Activated T-helper 17 cell treated with anti-CD3 and anti-CD28 coated beads, Interleukin-2, amount 50 U/mL, for 72 hours (primary cell): ENCODE data around the gene PEX5. TPM values are rescaled to one million over a fixed set of nuclear protein-coding genes. Genes with fewer than 3 reads are reported as not detected.
"Not testable (repeated sequence)": the region's sequence is repeated elsewhere in the genome, so short reads cannot be mapped to it uniquely, and the experiment has no call there.

Experiments
- ATAC-seq: fragments of 150-1000 bp; cut with Tn5 transposase; replicated peaks from 2 replicates; pipeline ENCODE4 v1.10.0; 2021; ENCODE audit warnings: mild to moderate bottlenecking, moderate library complexity
- H3K27ac Mint-ChIP-seq: one replicate; pipeline ENCODE4 v1.8.0; 2022; ENCODE audit warnings: mixed read lengths
- H3K27me3 Mint-ChIP-seq: one replicate; pipeline ENCODE4 v1.8.0; 2022; ENCODE audit warnings: mixed read lengths
- H3K36me3 Mint-ChIP-seq: one replicate; pipeline ENCODE4 v1.8.0; 2022; ENCODE audit warnings: low read depth, mild to moderate bottlenecking, mixed read lengths
- H3K4me1 Mint-ChIP-seq: one replicate; pipeline ENCODE4 v1.8.0; 2022; ENCODE audit warnings: mixed read lengths
- H3K4me3 Mint-ChIP-seq: one replicate; pipeline ENCODE4 v1.8.0; 2022; ENCODE audit warnings: mild to moderate bottlenecking, mixed read lengths
- H3K9me3 Mint-ChIP-seq: one replicate; pipeline ENCODE4 v1.8.0; 2022; ENCODE audit warnings: mixed read lengths
- total RNA-seq, 2 donors: library from RNA; stranded (reverse); gene quantifications; one replicate each; pipeline ENCODE4 v1.2.3, GENCODE V29; 2022

The PEX5 gene
- total RNA-seq, 2 donors from 2014 or later: 21.4 to 31.4 TPM

DNA sequence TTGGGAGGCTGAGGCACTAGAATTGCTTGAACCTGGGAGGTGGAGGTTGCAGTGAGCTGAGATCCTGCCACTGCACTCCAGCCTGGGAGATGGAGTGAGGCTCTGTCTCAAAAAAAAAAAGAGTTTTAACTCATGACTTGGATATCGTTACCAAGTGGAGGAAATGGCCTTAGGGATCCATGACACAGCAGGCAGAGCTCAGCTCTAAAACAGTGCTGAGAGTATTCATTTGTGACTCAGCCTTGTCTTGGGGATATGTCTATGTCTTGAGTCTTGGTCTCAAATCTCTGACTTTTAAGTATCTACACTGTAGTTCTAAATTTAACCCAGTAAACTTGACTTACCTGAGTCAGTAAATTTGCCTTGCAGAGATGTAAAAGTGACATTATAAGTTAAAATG, 8.8 kb upstream of the PEX5 start:
- no peak overlapping the region for H3K27ac Mint-ChIP-seq
- H3K4me1 Mint-ChIP-seq: no peaks in the 10 kb centered on the region
- H3K9me3 Mint-ChIP-seq: no peaks in the 10 kb centered on the region
- no peaks in the 10 kb centered on the region for H3K36me3 Mint-ChIP-seq
- H3K27me3 Mint-ChIP-seq: peaks cover 28% of the 10 kb centered on the region
- no peak overlapping the region for H3K4me3 Mint-ChIP-seq
- no peak for ATAC-seq

DNA sequence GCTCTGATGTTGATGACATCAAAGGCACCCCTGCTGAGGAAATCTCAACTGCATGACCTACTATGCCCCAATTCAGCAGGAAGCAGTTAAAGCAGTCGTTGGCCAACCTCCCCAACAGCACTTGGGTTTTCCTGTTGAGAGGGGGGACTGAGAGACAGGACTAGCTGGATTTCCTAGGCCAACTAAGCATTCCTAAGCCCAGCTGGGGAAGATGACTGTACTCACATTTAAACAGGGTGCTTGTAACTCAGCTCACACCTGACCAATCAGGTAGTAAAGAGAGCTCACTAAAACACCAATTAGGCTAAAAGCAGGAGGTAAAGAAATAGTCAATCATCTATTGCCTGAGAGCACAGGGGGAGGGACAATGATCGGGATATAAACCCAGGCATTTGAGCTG, 3.4 kb upstream of the PEX5 start:
- not testable (repeated sequence) for H3K27ac Mint-ChIP-seq, H3K4me1 Mint-ChIP-seq, H3K4me3 Mint-ChIP-seq, H3K9me3 Mint-ChIP-seq, H3K36me3 Mint-ChIP-seq, H3K27me3 Mint-ChIP-seq, ATAC-seq

DNA sequence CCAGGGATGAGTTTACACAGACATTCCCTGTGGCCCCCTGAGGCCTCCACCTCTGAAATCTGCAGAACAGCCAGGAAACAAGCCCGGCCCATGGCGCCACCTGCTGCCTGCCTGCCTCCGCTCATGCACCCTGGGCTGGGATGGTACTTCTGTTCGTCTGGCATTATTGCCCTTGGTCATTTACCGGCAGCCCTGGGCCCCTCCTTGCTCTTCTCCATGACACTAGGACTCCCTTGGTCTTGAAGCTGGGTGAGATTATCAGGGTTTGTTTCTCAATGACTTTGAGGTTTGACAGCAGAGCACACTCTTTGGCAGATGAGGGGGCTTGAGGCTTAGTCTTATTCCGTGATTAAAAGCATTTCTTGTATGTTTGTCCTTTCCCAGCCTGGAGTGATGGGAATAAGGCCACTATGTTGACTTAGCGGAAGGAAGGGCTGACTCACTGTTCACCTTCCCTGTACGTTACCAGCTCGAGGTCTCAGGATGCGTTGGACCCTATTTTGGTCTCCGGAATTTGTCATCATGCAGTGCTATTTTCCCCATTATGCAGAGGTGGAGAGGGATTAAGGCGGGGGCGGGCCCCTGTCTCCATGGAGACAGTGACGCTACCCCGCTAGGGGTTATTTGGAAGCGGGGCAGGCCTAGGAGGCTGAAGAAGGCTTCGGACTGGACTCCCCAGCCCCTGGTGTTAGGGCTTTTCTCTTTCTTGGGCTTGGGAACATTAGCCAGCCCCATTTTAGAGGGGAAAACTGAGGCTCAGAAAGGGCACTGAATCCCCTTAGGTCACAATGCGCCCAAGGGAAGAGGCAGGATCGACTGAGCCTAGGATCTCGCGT, 706 bp upstream of the PEX5 start:
- Mint-ChIP-seq H3K27me3 (no peaks in the 10 kb centered on the region), H3K36me3 (peaks cover 26% of the 10 kb centered on the region), H3K9me3 (no peaks in the 10 kb centered on the region), H3K4me3 (peak overlapping the region; percentile 88), H3K4me1 (peaks cover 19% of the 10 kb centered on the region), H3K27ac (peak overlapping the region; percentile 93)
- ATAC-seq: peak; percentile 73

DNA sequence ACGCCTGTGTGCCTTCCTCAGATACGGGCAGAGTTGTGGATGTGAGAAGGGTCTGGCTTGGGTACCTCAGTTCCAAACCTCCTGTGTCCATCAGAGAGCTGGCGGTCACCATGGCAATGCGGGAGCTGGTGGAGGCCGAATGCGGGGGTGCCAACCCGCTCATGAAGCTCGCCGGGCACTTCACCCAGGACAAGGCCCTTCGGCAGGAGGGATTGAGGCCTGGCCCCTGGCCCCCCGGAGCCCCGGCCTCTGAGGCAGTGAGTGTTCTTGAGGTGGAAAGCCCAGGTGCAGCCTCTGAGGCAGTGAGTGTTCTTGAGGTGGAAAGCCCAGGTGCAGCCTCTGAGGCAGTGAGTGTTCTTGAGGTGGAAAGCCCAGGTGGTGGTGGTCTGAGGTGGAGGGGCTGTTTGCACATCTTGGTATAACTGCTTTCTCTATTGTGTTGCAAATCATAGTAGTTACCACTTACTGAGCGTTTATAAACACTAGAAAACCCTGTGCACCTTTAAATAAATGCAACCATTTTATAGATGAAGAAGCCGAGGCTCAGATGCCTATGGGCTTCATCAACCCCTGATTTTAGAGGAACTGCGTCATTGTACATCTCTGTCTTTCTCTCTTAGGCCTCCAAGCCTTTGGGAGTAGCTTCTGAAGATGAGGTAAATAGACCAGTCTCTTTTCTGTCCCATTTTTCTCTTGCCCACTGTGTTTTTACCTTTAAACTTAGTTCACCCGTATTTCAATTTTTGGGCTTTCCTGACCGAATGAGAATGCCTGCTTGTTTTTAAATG, 976 bp downstream of the PEX5 start:
- Mint-ChIP-seq H3K27me3 (no peaks in the 10 kb centered on the region), H3K27ac (peak overlapping the region; percentile 13), H3K4me3 (peak overlapping the region; percentile 88), H3K36me3 (peaks cover 41% of the 10 kb centered on the region), H3K4me1 (peaks cover 25% of the 10 kb centered on the region), H3K9me3 (no peaks in the 10 kb centered on the region)
- ATAC-seq: no peak

DNA sequence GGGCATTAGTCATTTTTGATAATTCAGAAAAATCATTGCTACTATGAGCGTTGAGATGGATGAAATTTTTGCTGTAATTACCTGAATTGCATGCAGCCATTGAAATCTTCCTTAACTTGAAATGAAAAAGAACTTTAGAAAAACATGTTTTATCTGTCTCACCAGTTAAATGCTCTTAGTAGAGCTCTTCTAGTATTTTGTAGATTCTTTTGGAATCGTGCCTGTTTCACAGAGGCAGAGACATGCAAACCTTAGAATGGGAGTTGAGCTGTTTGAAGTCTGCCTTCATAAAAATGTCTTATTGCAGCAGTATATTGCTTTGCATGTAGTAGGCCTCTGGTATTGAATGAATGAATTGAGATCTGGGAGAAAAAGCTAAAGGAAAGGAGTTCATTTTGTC, 4.2 kb downstream of the PEX5 start:
- Mint-ChIP-seq H3K27ac (no peak overlapping the region), H3K4me3 (no peak overlapping the region), H3K4me1 (peaks cover 22% of the 10 kb centered on the region), H3K27me3 (no peaks in the 10 kb centered on the region), H3K9me3 (no peaks in the 10 kb centered on the region), H3K36me3 (peaks cover 55% of the 10 kb centered on the region)
- no peak for ATAC-seq

DNA sequence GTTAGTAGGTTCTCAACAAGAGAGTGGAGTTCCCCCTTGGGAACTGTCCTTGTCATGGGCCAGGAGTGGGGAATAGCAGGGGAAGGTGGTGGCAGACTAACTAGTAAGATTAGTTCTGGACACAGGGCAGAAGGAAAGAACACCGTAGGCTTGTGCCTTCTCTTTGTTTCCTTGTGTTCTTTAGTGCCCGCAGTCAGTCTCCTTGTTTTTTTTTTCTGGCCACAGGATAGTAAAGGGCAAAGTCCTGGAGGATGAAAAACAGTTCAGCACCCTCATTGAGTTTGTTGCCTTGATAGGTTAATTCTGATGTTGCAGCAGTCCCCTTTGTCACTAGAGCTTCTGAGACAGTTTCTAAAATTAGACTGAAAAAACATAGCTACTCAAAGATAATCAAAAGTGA, 8.4 kb downstream of the PEX5 start:
- no peak overlapping the region for H3K4me3 Mint-ChIP-seq
- peaks cover 66% of the 10 kb centered on the region for H3K36me3 Mint-ChIP-seq
- H3K9me3 Mint-ChIP-seq: no peaks in the 10 kb centered on the region
- H3K27ac Mint-ChIP-seq: no peak overlapping the region
- H3K27me3 Mint-ChIP-seq: no peaks in the 10 kb centered on the region
- ATAC-seq: no peak
- H3K4me1 Mint-ChIP-seq: peaks cover 8% of the 10 kb centered on the region

DNA sequence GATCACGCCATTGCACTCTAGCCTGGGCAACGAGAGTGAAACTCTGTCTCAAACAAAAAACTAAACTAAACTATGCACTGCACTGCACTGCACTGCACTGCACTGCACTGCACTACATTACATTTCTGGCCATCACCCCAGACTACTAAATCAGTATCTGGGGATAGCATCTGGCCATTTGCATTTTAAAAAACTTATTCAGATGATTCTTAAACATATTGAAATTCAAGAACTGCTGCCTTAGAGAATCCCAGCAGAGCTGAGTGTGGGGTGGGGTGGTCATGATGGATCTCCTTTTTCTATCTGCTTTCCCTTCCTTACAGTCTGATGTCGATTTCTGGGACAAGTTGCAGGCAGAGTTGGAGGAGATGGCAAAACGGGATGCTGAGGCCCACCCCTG, 13.6 kb downstream of the PEX5 start:
- peaks cover 86% of the 10 kb centered on the region for H3K36me3 Mint-ChIP-seq
- no peak overlapping the region for H3K4me3 Mint-ChIP-seq
- ATAC-seq: no peak
- H3K27me3 Mint-ChIP-seq: no peaks in the 10 kb centered on the region
- no peaks in the 10 kb centered on the region for H3K4me1 Mint-ChIP-seq
- no peak overlapping the region for H3K27ac Mint-ChIP-seq
- H3K9me3 Mint-ChIP-seq: no peaks in the 10 kb centered on the region

DNA sequence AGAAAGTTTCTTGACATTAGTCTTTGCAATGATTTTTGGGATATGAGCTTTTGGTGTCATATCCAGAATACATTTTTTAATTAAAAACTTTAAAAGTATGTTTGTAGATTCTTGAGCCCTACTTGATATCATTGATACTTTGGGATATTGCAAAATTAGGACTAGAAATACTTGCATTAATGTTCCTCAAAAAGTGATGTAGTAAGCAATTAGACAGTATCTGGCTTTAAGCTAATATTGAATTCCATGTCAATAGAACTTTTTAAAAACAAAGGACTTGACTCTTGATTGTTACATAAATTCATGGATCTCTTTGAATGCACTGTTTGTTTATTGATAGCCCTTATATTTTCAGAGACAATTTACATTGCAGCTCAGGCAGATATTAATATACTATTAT, 15.6 kb downstream of the PEX5 start:
- H3K4me3 Mint-ChIP-seq: no peak overlapping the region
- no peaks in the 10 kb centered on the region for H3K27me3 Mint-ChIP-seq
- ATAC-seq: no peak
- H3K4me1 Mint-ChIP-seq: no peaks in the 10 kb centered on the region
- H3K27ac Mint-ChIP-seq: no peak overlapping the region
- H3K36me3 Mint-ChIP-seq: peaks cover 97% of the 10 kb centered on the region
- no peaks in the 10 kb centered on the region for H3K9me3 Mint-ChIP-seq

DNA sequence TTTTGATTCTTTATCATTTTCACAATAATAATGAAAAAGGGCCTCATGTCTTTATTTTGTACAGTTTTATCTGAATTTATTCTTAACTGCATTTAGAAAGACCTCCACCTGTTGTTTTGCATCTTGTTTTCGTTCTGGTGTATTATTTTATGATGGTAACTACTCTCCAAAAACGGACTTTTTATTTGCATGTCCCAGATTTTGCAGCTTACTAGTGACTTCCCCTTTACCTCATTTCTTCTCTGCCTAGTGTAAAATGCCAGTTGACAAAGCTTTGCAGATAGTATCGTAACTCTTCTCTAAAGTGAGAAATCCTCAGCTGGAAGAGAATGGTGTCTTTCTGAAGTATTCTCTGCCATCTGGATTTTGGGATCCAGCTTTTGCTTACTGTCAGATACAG, 17.2 kb downstream of the PEX5 start:
- Mint-ChIP-seq H3K9me3 (no peaks in the 10 kb centered on the region), H3K36me3 (peaks cover 100% of the 10 kb centered on the region), H3K4me3 (no peak overlapping the region), H3K4me1 (no peaks in the 10 kb centered on the region), H3K27me3 (no peaks in the 10 kb centered on the region), H3K27ac (no peak overlapping the region)
- no peak for ATAC-seq

DNA sequence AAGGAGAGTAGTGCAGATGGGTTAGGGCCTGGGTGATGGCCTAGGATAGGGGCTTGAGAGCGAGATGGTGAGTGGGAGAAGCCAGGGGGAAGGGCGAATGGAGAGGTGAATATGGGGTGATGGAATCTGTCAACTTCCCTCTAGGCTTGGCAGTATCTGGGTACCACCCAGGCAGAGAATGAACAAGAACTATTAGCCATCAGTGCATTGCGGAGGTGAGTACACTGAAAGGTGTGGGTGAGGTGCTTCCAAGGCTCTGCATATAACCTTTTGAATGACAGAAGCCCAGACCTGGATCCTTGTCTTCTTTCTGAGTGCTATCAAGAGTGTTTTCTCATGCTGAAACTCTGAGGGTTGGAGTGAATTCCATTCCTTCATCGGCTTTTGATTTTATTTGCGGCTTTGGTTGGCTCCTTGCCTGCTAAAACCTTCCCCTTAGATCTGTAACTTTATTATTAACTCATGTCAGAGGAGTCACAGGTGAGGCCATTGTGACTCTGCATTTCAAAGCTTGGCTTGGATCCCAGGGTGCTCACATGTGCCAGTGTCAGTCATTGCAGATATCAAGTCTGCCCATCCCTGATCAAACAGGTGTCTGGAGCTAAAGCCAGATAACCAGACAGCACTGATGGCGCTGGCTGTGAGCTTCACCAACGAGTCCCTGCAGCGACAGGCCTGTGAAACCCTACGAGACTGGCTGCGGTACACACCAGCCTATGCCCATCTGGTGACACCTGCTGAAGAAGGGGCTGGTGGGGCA, 18.6 kb downstream of the PEX5 start:
- ATAC-seq: no peak
- H3K4me3 Mint-ChIP-seq: no peak overlapping the region
- no peaks in the 10 kb centered on the region for H3K4me1 Mint-ChIP-seq
- H3K9me3 Mint-ChIP-seq: peaks cover 3% of the 10 kb centered on the region
- H3K27ac Mint-ChIP-seq: no peak overlapping the region
- no peaks in the 10 kb centered on the region for H3K27me3 Mint-ChIP-seq
- H3K36me3 Mint-ChIP-seq: peaks cover 98% of the 10 kb centered on the region

DNA sequence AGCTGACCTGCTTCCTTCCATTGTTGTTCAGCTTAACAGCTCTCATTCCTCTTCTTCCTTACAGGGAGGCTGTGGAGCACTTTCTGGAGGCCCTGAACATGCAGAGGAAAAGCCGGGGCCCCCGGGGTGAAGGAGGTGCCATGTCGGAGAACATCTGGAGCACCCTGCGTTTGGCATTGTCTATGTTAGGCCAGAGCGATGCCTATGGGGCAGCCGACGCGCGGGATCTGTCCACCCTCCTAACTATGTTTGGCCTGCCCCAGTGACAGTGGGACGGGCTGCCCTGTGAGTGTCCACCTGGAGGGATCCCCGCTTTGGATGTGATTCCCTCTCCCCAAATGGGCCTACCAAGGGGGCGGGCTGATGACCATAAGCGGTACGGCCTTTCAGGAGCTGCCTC, 20.5 kb downstream of the PEX5 start:
- H3K27me3 Mint-ChIP-seq: no peaks in the 10 kb centered on the region
- H3K9me3 Mint-ChIP-seq: peaks cover 3% of the 10 kb centered on the region
- H3K36me3 Mint-ChIP-seq: peaks cover 79% of the 10 kb centered on the region
- ATAC-seq: no peak
- no peak overlapping the region for H3K4me3 Mint-ChIP-seq
- no peaks in the 10 kb centered on the region for H3K4me1 Mint-ChIP-seq
- no peak overlapping the region for H3K27ac Mint-ChIP-seq

DNA sequence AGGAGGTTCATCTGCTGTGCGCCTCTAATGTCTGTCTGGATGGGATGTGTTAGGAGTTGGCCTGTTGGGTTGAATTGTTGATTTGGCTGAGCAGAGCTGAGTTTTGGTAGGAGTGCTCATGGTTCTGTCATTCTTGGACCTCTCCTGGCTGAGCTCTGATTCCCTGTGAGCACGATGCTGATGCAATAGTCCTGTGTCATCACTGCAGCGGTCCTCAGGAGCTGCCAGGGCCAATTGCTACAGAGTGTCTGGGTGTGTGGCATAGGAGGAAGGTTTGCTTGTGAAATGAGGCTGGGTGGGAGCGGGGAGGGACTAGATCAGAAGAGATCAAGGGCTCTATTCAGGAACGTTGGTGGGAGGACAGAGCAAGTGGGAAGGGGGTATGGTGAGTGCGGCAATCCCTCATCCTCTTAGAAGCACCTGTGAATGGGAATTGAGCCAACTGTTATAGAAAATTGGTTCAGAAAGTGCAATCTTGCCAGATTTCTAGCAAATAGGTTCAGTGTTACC, 21.2 kb downstream of the PEX5 start:
- H3K9me3 Mint-ChIP-seq: peaks cover 3% of the 10 kb centered on the region
- H3K4me3 Mint-ChIP-seq: no peak overlapping the region
- H3K36me3 Mint-ChIP-seq: peaks cover 72% of the 10 kb centered on the region
- no peak overlapping the region for H3K27ac Mint-ChIP-seq
- no peak for ATAC-seq
- no peaks in the 10 kb centered on the region for H3K27me3 Mint-ChIP-seq
- no peaks in the 10 kb centered on the region for H3K4me1 Mint-ChIP-seq

DNA sequence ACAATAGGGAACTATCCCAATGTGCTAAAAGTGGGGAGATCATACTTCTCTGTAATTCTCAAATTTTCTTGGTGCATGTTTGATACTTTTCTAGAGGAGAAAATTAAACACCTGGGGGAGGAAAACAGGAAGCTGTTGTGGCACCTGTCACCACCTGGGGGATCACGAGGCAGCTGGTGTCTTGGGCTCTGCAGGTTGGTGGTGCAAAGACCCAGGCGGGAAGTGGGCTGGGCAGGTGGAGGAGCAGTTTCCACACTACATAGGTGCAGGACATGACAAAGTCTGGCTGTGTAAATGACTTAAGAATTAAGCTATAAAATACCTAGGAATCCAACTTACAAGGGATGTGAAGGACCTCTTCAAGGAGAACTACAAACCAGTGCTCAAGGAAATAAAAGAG, 23.2 kb downstream of the PEX5 start:
- Mint-ChIP-seq H3K27ac (no peak overlapping the region), H3K4me3 (no peak overlapping the region), H3K36me3 (peaks cover 52% of the 10 kb centered on the region), H3K9me3 (peaks cover 3% of the 10 kb centered on the region), H3K4me1 (no peaks in the 10 kb centered on the region), H3K27me3 (no peaks in the 10 kb centered on the region)
- no peak for ATAC-seq

DNA sequence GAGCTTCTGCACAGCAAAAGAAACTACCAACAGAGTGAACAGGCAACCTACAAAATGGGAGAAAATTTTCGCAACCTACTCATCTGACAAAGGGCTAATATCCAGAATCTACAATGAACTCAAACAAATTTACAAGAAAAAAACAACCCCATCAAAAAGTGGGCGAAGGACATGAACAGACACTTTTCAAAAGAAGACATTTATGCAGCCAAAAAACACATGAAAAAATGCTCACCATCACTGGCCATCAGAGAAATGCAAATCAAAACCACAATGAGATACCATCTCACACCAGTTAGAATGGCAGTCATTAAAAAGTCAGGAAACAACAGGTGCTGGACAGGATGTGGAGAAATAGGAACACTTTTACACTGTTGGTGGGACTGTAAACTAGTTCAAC, 24.3 kb downstream of the PEX5 start:
- not testable (repeated sequence) for H3K4me1 Mint-ChIP-seq, ATAC-seq, H3K27me3 Mint-ChIP-seq, H3K4me3 Mint-ChIP-seq, H3K27ac Mint-ChIP-seq, H3K9me3 Mint-ChIP-seq
- H3K36me3 Mint-ChIP-seq: peaks cover 41% of the 10 kb centered on the region
